CD4-positive, alpha-beta memory T cell (primary cell): ENCODE data around the gene PPFIBP2. TPM values are rescaled to one million over a fixed set of nuclear protein-coding genes. Genes with fewer than 3 reads are reported as not detected.

ENCODE experiments used
- CTCF ChIA-PET: fragments of 350-600 bp; sonication (Branson Sonifier 250); formaldehyde crosslinking; loops from one replicate; lab custom pipeline; 2021; ENCODE audit warnings: inconsistent platforms; ENCODE audit not compliant: partially characterized antibody; lab: Charles Lee
- POLR2A ChIA-PET: fragments of 350-600 bp; sonication (Branson Sonifier 250); formaldehyde crosslinking; loops from one replicate; lab custom pipeline; 2021; ENCODE audit not compliant: partially characterized antibody; lab: Charles Lee
- DNase-seq, 5 donors: peaks; one replicate each; pipeline versions ENCODE4 v3.0.0 to v3.0.0-alpha.2; 2020 to 2022; ENCODE audit warnings: mixed read lengths in 1 of 5
- H3K27ac ChIP-seq: one replicate; pipeline ENCODE4 v1.7.0; 2013; ENCODE audit warnings: low read depth, low read length
- H3K27me3 ChIP-seq: 2 replicates; pipeline ENCODE4 v1.7.0; 2013; ENCODE audit warnings: mild to moderate bottlenecking, low read length, moderate library complexity; ENCODE audit not compliant: insufficient read depth
- H3K36me3 ChIP-seq: 2 replicates; pipeline ENCODE4 v1.7.0; 2013; ENCODE audit warnings: mild to moderate bottlenecking, low read length, moderate library complexity; ENCODE audit not compliant: insufficient read depth
- H3K4me1 ChIP-seq: 2 replicates; pipeline ENCODE4 v1.7.0; 2013; ENCODE audit warnings: mild to moderate bottlenecking, low read length, moderate library complexity; ENCODE audit not compliant: insufficient read depth
- H3K4me3 ChIP-seq, 2 donors: one replicate each; pipeline ENCODE4 v1.7.0; 2013; ENCODE audit warnings: low read length in 2 of 2, mild to moderate bottlenecking in 1 of 2
- H3K9me3 ChIP-seq, 2 donors: one replicate each; pipeline ENCODE4 v1.7.0; 2013; ENCODE audit warnings: low read length in 2 of 2, control low read depth in 1 of 2; ENCODE audit not compliant: control insufficient read depth in 1 of 2
- H3K27ac Mint-ChIP-seq, 7 donors: one replicate each; pipeline ENCODE4 v1.8.0; 2020 to 2021; ENCODE audit warnings: mixed read lengths in 7 of 7, mild to moderate bottlenecking in 6 of 7, inconsistent platforms in 3 of 7, moderate library complexity in 3 of 7
- H3K27me3 Mint-ChIP-seq, 2 donors: one replicate each; pipeline ENCODE4 v1.8.0; 2020 to 2021; ENCODE audit warnings: mixed read lengths in 2 of 2
- H3K36me3 Mint-ChIP-seq, 2 donors: one replicate each; pipeline ENCODE4 v1.8.0; 2020 to 2021; ENCODE audit warnings: mixed read lengths in 2 of 2, inconsistent platforms in 1 of 2, mild to moderate bottlenecking in 1 of 2
- H3K4me1 Mint-ChIP-seq, 4 donors: one replicate each; pipeline ENCODE4 v1.8.0; 2020 to 2021; ENCODE audit warnings: mixed read lengths in 4 of 4, mild to moderate bottlenecking in 1 of 4
- H3K4me3 Mint-ChIP-seq, 8 donors: one replicate each; pipeline ENCODE4 v1.8.0; 2020 to 2021; ENCODE audit warnings: mixed read lengths in 8 of 8, mild to moderate bottlenecking in 7 of 8, moderate library complexity in 6 of 8, inconsistent platforms in 3 of 8
- H3K9me3 Mint-ChIP-seq, 8 donors: one replicate each; pipeline ENCODE4 v1.8.0; 2020 to 2021; ENCODE audit warnings: mixed read lengths in 8 of 8, mild to moderate bottlenecking in 5 of 8, inconsistent platforms in 3 of 8, moderate library complexity in 1 of 8
- intact Hi-C: fragments of 100-400 bp; cut with micrococcal nuclease; formaldehyde crosslinking; loops from one replicate; pipeline ENCODE4 v1.15.1; 2023
- polyA plus RNA-seq, 2 donors: library from polyadenylated mRNA; unstranded; fragments of 300-500 nt; fragmentation: Illumina TruSeq; gene quantifications; one replicate each; pipeline ENCODE4 v1.2.3, GENCODE V29; 2021
- total RNA-seq, 2 experiments: library from RNA; stranded (reverse); gene quantifications; one replicate each; pipeline ENCODE4 v1.2.3, GENCODE V29; 2021

Gene PPFIBP2
- total and polyA plus RNA-seq, 4 experiments from 2014 or later, result 4.0 to 22.0 (median 19.0) TPM

GRCh38 chr11:7538031-7538430 lies 24.2 kb downstream of the PPFIBP2 start:
- peak overlapping the region in 6 of 7 donors; percentile 25 to 89 (median 78) for H3K27ac Mint-ChIP-seq
- DNase-seq, result peak in 2 of 5 donors; percentile 11 to 24
- H3K4me3 Mint-ChIP-seq, result peak overlapping the region in 7 of 8 donors; percentile 31 to 74 (median 68)
- Histone ChIP-seq H3K4me3 (no peak overlapping the region), H3K4me1 (peaks cover 30% of the 10 kb centered on the region), H3K27ac (no peak overlapping the region), H3K27me3 (no peaks in the 10 kb centered on the region), H3K9me3 (no peaks in the 10 kb centered on the region), H3K36me3 (no peaks in the 10 kb centered on the region)
- CTCF ChIA-PET, result interaction anchor here (0.7 to 3.5 kb wide), 8 partner anchors 8 to 129 kb away, joined by 3 to 22 read pairs (median 4); partner anchors contain the start of gene PPFIBP2
- no peaks in the 10 kb centered on the region for H3K9me3 Mint-ChIP-seq
- H3K4me1 Mint-ChIP-seq, result peaks cover 19 to 84% (median 57%) of the 10 kb centered on the region in 4 donors
- POLR2A ChIA-PET, result interaction anchor here (0.7 kb wide), 1 partner anchor 17 kb away, joined by 3 read pairs; no protein-coding TSS in a partner anchor
- H3K36me3 Mint-ChIP-seq, result peaks cover 0 to 5% of the 10 kb centered on the region in 2 donors
- intact Hi-C loops, result no loop called here
- peaks cover 0 to 5% of the 10 kb centered on the region in 2 donors for H3K27me3 Mint-ChIP-seq

DNA sequence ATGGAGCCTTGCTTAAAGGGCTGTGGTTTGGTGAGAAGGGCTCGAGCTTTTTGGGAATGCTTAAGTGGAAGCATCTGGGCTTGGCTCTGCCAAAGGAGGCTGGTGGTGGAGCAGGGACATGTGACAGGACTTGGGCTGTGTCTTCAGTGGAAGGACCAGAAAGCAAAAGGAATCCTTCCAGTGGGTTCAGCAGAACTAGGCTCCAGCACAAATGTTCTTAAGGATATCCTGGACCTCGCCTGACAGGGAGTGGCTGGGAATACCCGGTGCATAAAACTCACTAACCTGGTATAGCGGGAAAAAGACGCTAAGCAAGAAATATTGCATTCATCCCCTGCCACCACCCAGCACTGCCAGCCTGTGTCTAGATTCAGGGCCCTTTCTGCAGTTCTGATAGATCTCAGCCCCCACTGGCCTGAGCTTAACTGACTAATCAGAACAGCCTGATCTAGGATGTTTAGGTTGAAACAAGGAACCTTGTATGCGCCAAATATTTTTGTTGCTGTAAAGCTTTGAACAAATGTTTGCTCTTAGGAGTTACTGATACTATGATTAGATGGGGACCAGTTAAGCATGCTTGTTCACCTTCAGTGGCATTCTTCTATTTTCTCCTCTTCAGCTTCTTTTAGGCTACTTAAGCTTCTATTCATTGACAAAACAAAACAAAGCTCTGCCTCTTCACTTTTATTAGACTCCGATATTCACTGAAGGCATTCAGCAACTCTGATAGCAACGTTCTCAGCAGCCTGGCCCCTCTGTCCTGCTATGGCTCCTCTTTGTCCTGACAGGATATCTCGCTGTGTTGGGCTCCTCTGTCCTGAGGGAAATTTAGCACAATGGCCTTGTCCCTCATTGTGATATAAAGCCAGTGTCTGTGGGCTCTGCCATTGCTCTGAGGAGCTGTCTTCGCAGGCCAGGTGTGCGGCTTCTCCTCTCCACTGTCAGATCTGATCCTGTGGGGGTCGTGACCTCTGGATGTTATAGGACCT lies 25.0 kb downstream of the PPFIBP2 start:
- Mint-ChIP-seq H3K36me3 (peaks cover 0 to 5% of the 10 kb centered on the region in 2 donors), H3K27me3 (peaks cover 0 to 5% of the 10 kb centered on the region in 2 donors), H3K4me1 (peaks cover 17 to 85% (median 54%) of the 10 kb centered on the region in 4 donors), H3K9me3 (no peaks in the 10 kb centered on the region), H3K27ac (peak overlapping the region in 4 of 7 donors; percentile 36 to 89 (median 86)), H3K4me3 (peak overlapping the region in 7 of 8 donors; percentile 31 to 74 (median 68))
- POLR2A ChIA-PET, result interaction anchor here (0.7 kb wide), 1 partner anchor 17 kb away, joined by 3 read pairs; no protein-coding TSS in a partner anchor
- H3K4me1 ChIP-seq, result peaks cover 30% of the 10 kb centered on the region
- CTCF ChIA-PET, result interaction anchor here (1.0 to 3.5 kb wide), 9 partner anchors 9 to 128 kb away, joined by 3 to 22 read pairs (median 4); partner anchors contain the start of gene PPFIBP2
- no peak overlapping the region for H3K27ac ChIP-seq
- intact Hi-C loops, result no loop called here
- H3K36me3 ChIP-seq, result no peaks in the 10 kb centered on the region
- no peak for DNase-seq
- H3K4me3 ChIP-seq, result no peak overlapping the region
- H3K27me3 ChIP-seq, result no peaks in the 10 kb centered on the region
- no peaks in the 10 kb centered on the region for H3K9me3 ChIP-seq

DNA sequence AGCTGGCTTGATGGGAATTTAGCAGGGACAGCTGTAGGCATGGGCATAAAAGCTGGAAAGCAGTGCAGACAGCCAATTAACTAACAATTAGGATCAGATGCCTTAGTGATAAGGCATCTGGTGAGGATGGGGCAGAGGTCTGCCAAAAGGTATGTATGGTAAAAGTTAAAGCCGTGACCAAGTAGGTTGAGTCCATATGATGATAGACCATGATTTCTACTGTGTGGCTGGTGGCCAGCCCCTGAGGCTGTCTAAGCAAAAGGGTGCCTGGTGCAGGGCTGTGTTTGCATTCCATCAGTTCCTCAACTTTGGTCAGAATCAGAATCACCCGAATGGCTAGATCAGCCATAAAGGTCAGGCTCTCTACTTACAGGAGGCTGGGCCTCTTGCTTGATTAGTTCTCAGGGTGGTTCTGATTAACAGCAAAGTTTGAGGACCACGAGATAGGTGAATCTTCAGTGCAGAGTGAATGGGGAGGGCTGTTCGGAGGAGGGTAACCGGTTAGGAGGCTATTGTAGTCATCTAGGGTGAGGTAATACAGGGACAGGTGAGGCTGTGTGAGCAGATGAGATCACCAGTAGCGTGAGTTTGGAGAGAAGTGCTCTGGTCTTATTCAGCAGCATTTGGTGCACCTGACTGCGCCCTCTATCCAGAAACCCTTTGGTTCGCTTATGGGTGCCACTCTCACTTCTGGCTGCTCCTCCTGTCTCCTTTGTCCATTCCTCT lies 27.2 kb downstream of the PPFIBP2 start:
- intact Hi-C loops, result no loop called here
- CTCF ChIA-PET, result no interaction called here
- no peak overlapping the region for H3K4me3 Mint-ChIP-seq

GRCh38 chr11:7543302-7543701 lies 29.5 kb downstream of the PPFIBP2 start:
- no peaks in the 10 kb centered on the region for H3K27me3 ChIP-seq
- no peak overlapping the region for H3K4me3 ChIP-seq
- no peaks in the 10 kb centered on the region for H3K9me3 ChIP-seq
- Mint-ChIP-seq H3K4me1 (peaks cover 4 to 52% (median 19%) of the 10 kb centered on the region in 4 donors), H3K36me3 (peaks cover 0 to 13% of the 10 kb centered on the region in 2 donors), H3K27me3 (no peaks in the 10 kb centered on the region), H3K9me3 (no peaks in the 10 kb centered on the region), H3K4me3 (no peak overlapping the region), H3K27ac (peak overlapping the region in 1 of 7 donors; percentile 58)
- ChIA-PET POLR2A (no interaction called here), CTCF (no interaction called here)
- no peak for DNase-seq
- no peaks in the 10 kb centered on the region for H3K36me3 ChIP-seq
- intact Hi-C loops, result no loop called here
- peaks cover 8% of the 10 kb centered on the region for H3K4me1 ChIP-seq
- H3K27ac ChIP-seq, result no peak overlapping the region

More for the DNA sequence above, 27.2 kb downstream of the PPFIBP2 start:
- POLR2A ChIA-PET, result no interaction called here
- Mint-ChIP-seq H3K27me3 (peaks cover 0 to 5% of the 10 kb centered on the region in 2 donors), H3K36me3 (peaks cover 0 to 8% of the 10 kb centered on the region in 2 donors), H3K9me3 (no peaks in the 10 kb centered on the region), H3K27ac (no peak overlapping the region), H3K4me1 (peaks cover 16 to 66% (median 39%) of the 10 kb centered on the region in 4 donors)
- H3K4me3 ChIP-seq, result no peak overlapping the region
- H3K36me3 ChIP-seq, result no peaks in the 10 kb centered on the region
- DNase-seq, result no peak
- H3K4me1 ChIP-seq, result peaks cover 30% of the 10 kb centered on the region
- no peaks in the 10 kb centered on the region for H3K27me3 ChIP-seq
- no peaks in the 10 kb centered on the region for H3K9me3 ChIP-seq
- no peak overlapping the region for H3K27ac ChIP-seq

- Histone ChIP-seq H3K27me3 (no peaks in the 10 kb centered on the region), H3K36me3 (no peaks in the 10 kb centered on the region), H3K4me1 (peaks cover under 1% of the 10 kb centered on the region), H3K4me3 (no peak overlapping the region), H3K9me3 (no peaks in the 10 kb centered on the region), H3K27ac (no peak overlapping the region)
- ChIA-PET POLR2A (no interaction called here), CTCF (no interaction called here)
- no peaks in the 10 kb centered on the region for H3K27me3 Mint-ChIP-seq
- DNase-seq, result no peak
- no peak overlapping the region for H3K27ac Mint-ChIP-seq
- peaks cover 0 to 52% (median 17%) of the 10 kb centered on the region in 4 donors for H3K4me1 Mint-ChIP-seq
- peaks cover 0 to 13% of the 10 kb centered on the region in 2 donors for H3K36me3 Mint-ChIP-seq
- intact Hi-C loops, result no loop called here
- H3K9me3 Mint-ChIP-seq, result no peaks in the 10 kb centered on the region
- no peak overlapping the region for H3K4me3 Mint-ChIP-seq
These were observed 30.2 kb downstream of the PPFIBP2 start for GRCh38 chr11:7544021-7544420.

DNA sequence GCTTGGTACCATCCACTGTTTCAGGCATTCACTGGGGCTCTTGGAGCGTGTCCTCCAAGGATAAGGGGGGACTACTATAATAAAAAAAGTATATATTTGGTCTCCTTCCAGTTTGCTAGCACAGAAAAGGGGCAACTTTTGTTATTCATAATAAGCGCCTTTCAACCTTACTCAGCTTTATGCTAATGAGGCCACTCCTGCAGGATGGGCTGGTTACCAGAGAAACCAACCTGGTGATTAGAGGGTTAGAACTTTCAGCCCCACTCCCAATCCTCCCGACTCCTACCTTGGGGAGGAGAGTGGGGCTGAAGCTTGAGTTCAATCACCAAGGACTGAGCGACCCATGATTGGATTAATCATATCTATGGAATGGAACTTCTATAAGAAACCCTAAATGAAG lies 31.8 kb downstream of the PPFIBP2 start:
- H3K4me3 Mint-ChIP-seq, result no peak overlapping the region
- CTCF ChIA-PET, result interaction anchor here (0.8 kb wide), 1 partner anchor 11 kb away, joined by 3 read pairs; no protein-coding TSS in a partner anchor

More for the DNA sequence above, 31.8 kb downstream of the PPFIBP2 start:
- no peak for DNase-seq
- Histone ChIP-seq H3K27me3 (no peaks in the 10 kb centered on the region), H3K27ac (no peak overlapping the region), H3K9me3 (no peaks in the 10 kb centered on the region), H3K4me1 (no peaks in the 10 kb centered on the region), H3K4me3 (no peak overlapping the region), H3K36me3 (no peaks in the 10 kb centered on the region)
- intact Hi-C loops, result loop anchor here (2.0 kb wide), 1 partner anchor 19 kb away; no protein-coding TSS in a partner anchor
- POLR2A ChIA-PET, result no interaction called here
- Mint-ChIP-seq H3K27me3 (no peaks in the 10 kb centered on the region), H3K27ac (no peak overlapping the region), H3K36me3 (peaks cover 10 to 26% of the 10 kb centered on the region in 2 donors), H3K9me3 (no peaks in the 10 kb centered on the region), H3K4me1 (peaks cover 0 to 45% (median 8%) of the 10 kb centered on the region in 4 donors)
